Neural cell (in vitro differentiated cells): ENCODE data around the gene CALHM2. TPM values are rescaled to one million over a fixed set of nuclear protein-coding genes. Genes with fewer than 3 reads are reported as not detected.

ENCODE experiments used
- H2AFZ ChIP-seq: fragments of 200-600, 300-800 bp; sonication (generic), shearing (Covaris generic); 2 replicates; pipeline ENCODE4 v1.6.0; 2014; ENCODE audit warnings: low read depth, mild to moderate bottlenecking, antibody characterized with exemption, low read length, moderate library complexity
- H3F3A ChIP-seq: fragments of 200-600 bp; shearing (Covaris generic); 2 replicates; pipeline ENCODE4 v1.6.1; 2016; ENCODE audit warnings: mild to moderate bottlenecking, moderate library complexity, mixed read lengths, antibody characterized with exemption, low read length; ENCODE audit not compliant: insufficient read depth, poor library complexity, severe bottlenecking
- H3K27ac ChIP-seq: fragments of 200-600, 300-800 bp; sonication (generic), shearing (Covaris generic); 2 replicates; pipeline ENCODE4 v1.5.1; 2014; ENCODE audit warnings: mild to moderate bottlenecking, low read length, moderate library complexity
- H3K27me3 ChIP-seq: fragments of 300-800, 200-600 bp; sonication (generic), shearing (Covaris generic); 2 replicates; pipeline ENCODE4 v1.6.0; 2014; ENCODE audit warnings: mild to moderate bottlenecking, low read depth, low read length, moderate library complexity; ENCODE audit not compliant: insufficient read depth
- H3K36me3 ChIP-seq: fragments of 300-800, 200-600 bp; sonication (generic), shearing (Covaris generic); 2 replicates; pipeline ENCODE4 v1.5.1; 2014; ENCODE audit warnings: mild to moderate bottlenecking, antibody characterized with exemption, low read length, moderate library complexity; ENCODE audit not compliant: insufficient read depth
- H3K4me2 ChIP-seq: fragments of 300-800, 200-600 bp; sonication (generic), shearing (Covaris generic); 2 replicates; pipeline ENCODE4 v1.6.0; 2014; ENCODE audit warnings: mild to moderate bottlenecking, low read length
- H3K4me3 ChIP-seq: fragments of 300-800, 200-600 bp; sonication (generic), shearing (Covaris generic); 2 replicates; pipeline ENCODE4 v1.5.1; 2014; ENCODE audit warnings: mild to moderate bottlenecking, low read length, moderate library complexity
- H3K79me2 ChIP-seq: fragments of 200-600 bp; shearing (Covaris generic); replicated peaks from 2 replicates; pipeline ENCODE4 v1.6.0; 2014; ENCODE audit warnings: mild to moderate bottlenecking, low read length, moderate library complexity; ENCODE audit not compliant: insufficient read depth
- H3K9ac ChIP-seq: fragments of 300-800, 200-600 bp; sonication (generic), shearing (Covaris generic); 2 replicates; pipeline ENCODE4 v1.6.1; 2016; ENCODE audit warnings: mild to moderate bottlenecking, low read length, mixed read lengths
- H3K9me2 ChIP-seq: fragments of 200-600 bp; shearing (Covaris generic); 2 replicates; pipeline ENCODE4 v1.6.1; 2016; ENCODE audit warnings: mild to moderate bottlenecking, low read length, mixed read lengths; ENCODE audit not compliant: insufficient read depth
- H3K9me3 ChIP-seq: fragments of 200-600, 300-800 bp; sonication (generic), shearing (Covaris generic); 2 replicates; pipeline ENCODE4 v1.6.1; 2016; ENCODE audit warnings: mild to moderate bottlenecking, mixed run types, low read length, moderate library complexity, mixed read lengths
- H4K20me1 ChIP-seq: fragments of 200-600 bp; shearing (Covaris generic); 2 replicates; pipeline ENCODE4 v1.6.1; 2016; ENCODE audit warnings: mild to moderate bottlenecking, mixed run types; ENCODE audit not compliant: insufficient read depth
- CTCF ChIP-seq: fragments of 450-650 bp; IDR thresholded peaks from 2 replicates; pipeline ENCODE4 v1.5.1; 2014; ENCODE audit warnings: antibody characterized with exemption, mild to moderate bottlenecking, moderate library complexity; ENCODE audit not compliant: poor library complexity, severe bottlenecking
- EP300 ChIP-seq: fragments of 450-650 bp; conservative IDR thresholded peaks from 2 replicates; pipeline ENCODE4 v1.6.1; 2014; ENCODE audit warnings: antibody characterized with exemption, mild to moderate bottlenecking, moderate library complexity; ENCODE audit not compliant: poor library complexity, severe bottlenecking
- EZH2 ChIP-seq: fragments of 200-600, 300-800 bp; shearing (Covaris generic), sonication (generic); IDR thresholded peaks from 2 replicates; pipeline ENCODE4 v1.6.1; 2014; ENCODE audit warnings: antibody characterized with exemption, low read length, borderline replicate concordance, mild to moderate bottlenecking; ENCODE audit not compliant: insufficient read depth, poor library complexity, severe bottlenecking
- MXI1 ChIP-seq: fragments of 450-650 bp; conservative IDR thresholded peaks from 2 replicates; pipeline ENCODE4 v1.6.1; 2014; ENCODE audit warnings: antibody characterized with exemption, mild to moderate bottlenecking; ENCODE audit not compliant: poor library complexity, severe bottlenecking
- POLR2AphosphoS5 ChIP-seq: IDR thresholded peaks from 2 replicates; pipeline ENCODE4 v1.6.1; 2012
- RAD21 ChIP-seq: fragments of 450-650 bp; conservative IDR thresholded peaks from 2 replicates; pipeline ENCODE4 v1.6.1; 2014; ENCODE audit warnings: antibody characterized with exemption, mild to moderate bottlenecking, moderate library complexity
- REST ChIP-seq: IDR thresholded peaks from 2 replicates; pipeline ENCODE4 v1.6.1; 2012; ENCODE audit warnings: borderline replicate concordance
- SMC3 ChIP-seq: fragments of 450-650 bp; conservative IDR thresholded peaks from 2 replicates; pipeline ENCODE4 v1.6.1; 2014; ENCODE audit warnings: antibody characterized with exemption, mild to moderate bottlenecking, moderate library complexity; ENCODE audit not compliant: poor library complexity
- TAF1 ChIP-seq: IDR thresholded peaks from 2 replicates; pipeline ENCODE4 v1.6.1; 2012; ENCODE audit warnings: low read depth
- polyA plus RNA-seq: library from polyadenylated mRNA; depleted of rRNA; stranded (reverse); fragments of >200 nt; gene quantifications from 2 replicates; pipeline ENCODE4 v1.2.3, GENCODE V29; 2014

Gene CALHM2
- polyA plus RNA-seq, 1 donor from 2014 or later: not detected

GRCh38 chr10:103415581-103415980 lies 36.6 kb downstream of the CALHM2 start:
- TF ChIP-seq SMC3: no peak
- TF ChIP-seq REST: no peak
- Histone ChIP-seq H3K4me3 (no peak overlapping the region), H3F3A (no peaks in the 10 kb centered on the region), H3K4me2 (no peak overlapping the region), H3K36me3 (peaks cover 6% of the 10 kb centered on the region), H4K20me1 (no peaks in the 10 kb centered on the region), H3K9ac (no peak overlapping the region), H3K27me3 (no peaks in the 10 kb centered on the region), H3K79me2 (no peaks in the 10 kb centered on the region), H3K9me2 (no peaks in the 10 kb centered on the region), H3K9me3 (no peaks in the 10 kb centered on the region), H2AFZ (no peak overlapping the region), H3K27ac (no peak overlapping the region)

- no peaks in the 10 kb centered on the region for H3K9me2 ChIP-seq
- no peaks in the 10 kb centered on the region for H3K27me3 ChIP-seq
- no peaks in the 10 kb centered on the region for H4K20me1 ChIP-seq
- no peak overlapping the region for H3K4me2 ChIP-seq
- TF ChIP-seq TAF1 (no peak), EZH2 (no peak), MXI1 (no peak), SMC3 (no peak), CTCF (no peak), EP300 (no peak), REST (no peak), POLR2AphosphoS5 (no peak), RAD21 (no peak)
- H3K4me3 ChIP-seq: no peak overlapping the region
- no peak overlapping the region for H3K27ac ChIP-seq
- H2AFZ ChIP-seq: no peak overlapping the region
- H3F3A ChIP-seq: no peaks in the 10 kb centered on the region
- no peaks in the 10 kb centered on the region for H3K9me3 ChIP-seq
- H3K79me2 ChIP-seq: no peaks in the 10 kb centered on the region
- peaks cover 6% of the 10 kb centered on the region for H3K36me3 ChIP-seq
- H3K9ac ChIP-seq: no peak overlapping the region
Measured at GRCh38 chr10:103413564-103413963, 38.6 kb downstream of the CALHM2 start.
